DMS153 (cell line): ENCODE data around the gene EP300.
"Not testable (repeated sequence)": the region's sequence is repeated elsewhere in the genome, so short reads cannot be mapped to it uniquely, and the experiment has no call there.

Experiments used
- DNase-seq: peaks from one replicate; lab custom pipeline; 2025; lab: John Stamatoyannopoulos, UW

Gene EP300

DNA sequence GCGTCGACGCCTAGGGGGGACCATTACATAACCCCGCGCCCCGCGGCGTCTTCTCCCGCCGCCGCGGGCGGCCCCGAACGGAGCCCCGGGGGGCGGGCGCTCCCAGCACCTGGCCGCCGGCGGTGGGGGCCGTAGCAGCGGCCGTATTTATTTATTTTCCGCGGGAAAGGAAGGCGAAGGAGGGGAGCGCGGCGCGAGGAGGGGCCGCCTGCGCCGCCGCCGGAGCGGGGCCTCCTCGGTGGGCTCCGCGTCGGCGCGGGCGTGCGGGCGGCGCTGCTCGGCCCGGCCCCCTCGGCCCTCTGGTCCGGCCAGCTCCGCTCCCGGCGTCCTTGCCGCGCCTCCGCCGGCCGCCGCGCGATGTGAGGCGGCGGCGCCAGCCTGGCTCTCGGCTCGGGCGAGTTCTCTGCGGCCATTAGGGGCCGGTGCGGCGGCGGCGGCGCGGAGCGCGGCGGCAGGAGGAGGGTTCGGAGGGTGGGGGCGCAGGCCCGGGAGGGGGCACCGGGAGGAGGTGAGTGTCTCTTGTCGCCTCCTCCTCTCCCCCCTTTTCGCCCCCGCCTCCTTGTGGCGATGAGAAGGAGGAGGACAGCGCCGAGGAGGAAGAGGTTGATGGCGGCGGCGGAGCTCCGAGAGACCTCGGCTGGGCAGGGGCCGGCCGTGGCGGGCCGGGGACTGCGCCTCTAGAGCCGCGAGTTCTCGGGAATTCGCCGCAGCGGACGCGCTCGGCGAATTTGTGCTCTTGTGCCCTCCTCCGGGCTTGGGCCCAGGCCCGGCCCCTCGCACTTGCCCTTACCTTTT lies at the start of gene EP300:
TSS of gene EP300 (plus strand) at position 570 of the 795 bp plus-strand sequence. CDS start 413 bp downstream, outside the sequence.
- DNase-seq, result peak; percentile 49

DNA sequence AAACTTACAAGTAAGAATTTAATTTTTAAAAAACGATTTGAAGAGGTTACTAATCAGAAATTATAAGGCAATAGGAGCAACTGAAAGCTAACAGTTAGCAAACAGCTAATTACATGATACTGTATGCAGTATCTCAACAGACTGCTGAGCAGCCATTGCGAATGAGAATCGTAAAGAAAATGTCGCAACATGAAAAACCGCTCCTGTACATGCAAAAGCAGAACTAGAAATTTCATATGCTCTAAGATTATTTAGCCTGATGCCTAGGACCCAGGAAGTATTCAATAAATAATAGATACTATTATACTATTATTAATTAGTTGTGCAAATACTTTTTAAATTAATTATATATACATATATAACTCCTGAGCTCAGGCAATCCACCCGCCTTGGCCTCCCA lies 48.7 kb upstream of the EP300 start:
- no peak for DNase-seq

DNA sequence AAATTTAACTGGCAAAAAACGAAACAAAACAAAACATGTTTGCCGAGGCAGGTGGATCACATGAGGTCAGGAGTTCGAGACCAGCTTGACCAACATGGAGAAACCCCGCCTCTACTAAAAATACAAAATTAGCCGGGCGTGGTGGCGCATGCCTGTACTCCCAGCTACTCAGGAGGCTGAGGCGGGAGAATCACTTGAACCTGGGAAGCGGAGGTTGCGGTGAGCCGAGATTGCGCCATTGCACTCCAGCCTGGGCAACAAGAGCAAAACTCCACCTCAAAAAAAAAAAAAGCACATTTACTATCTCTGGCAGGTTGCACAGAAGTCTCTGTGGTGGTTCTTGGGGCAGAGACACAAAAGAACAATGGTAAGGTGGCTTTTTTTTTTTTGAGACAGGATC lies 46.8 kb upstream of the EP300 start:
- not testable (repeated sequence) for DNase-seq

DNA sequence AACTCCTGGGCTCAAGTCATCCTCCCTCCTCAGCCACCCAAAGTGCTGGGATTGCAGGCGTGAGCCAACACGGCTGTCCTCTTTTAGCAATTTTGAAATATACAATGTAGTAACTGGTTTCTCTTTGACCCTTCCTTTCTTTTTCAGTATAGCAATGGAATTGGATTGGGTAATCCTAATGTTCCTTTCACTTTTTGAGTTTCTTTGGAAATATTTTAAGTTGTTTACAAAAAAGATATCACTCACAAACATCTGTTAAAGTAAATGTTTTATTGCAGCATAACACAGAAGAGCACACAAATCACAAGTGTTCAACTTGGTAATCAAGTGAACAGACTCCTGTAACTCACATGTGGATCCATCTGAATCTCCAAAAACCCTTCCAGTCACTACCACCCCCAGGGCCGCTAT lies 44.6 kb upstream of the EP300 start:
- DNase-seq, result no peak

DNA sequence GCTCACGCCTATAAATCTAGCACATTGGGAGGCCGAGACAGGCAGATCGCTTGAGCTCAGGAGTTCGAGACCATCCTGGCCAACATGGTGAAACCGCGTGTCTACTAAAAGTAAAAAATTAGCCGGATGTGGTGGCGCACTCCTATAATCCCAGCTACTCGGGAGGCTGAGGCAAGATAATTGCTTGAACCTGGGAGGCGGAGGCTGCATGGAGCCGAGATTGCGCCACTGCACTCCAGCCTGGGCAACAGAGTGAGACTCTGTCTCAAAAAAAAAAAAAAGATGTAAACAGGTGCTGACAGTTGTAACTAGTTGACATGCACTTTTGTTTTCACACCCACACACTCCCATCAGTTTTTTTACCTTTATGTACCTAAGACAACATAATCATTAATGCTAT lies 44.0 kb upstream of the EP300 start:
- DNase-seq, result not testable (repeated sequence)

DNA sequence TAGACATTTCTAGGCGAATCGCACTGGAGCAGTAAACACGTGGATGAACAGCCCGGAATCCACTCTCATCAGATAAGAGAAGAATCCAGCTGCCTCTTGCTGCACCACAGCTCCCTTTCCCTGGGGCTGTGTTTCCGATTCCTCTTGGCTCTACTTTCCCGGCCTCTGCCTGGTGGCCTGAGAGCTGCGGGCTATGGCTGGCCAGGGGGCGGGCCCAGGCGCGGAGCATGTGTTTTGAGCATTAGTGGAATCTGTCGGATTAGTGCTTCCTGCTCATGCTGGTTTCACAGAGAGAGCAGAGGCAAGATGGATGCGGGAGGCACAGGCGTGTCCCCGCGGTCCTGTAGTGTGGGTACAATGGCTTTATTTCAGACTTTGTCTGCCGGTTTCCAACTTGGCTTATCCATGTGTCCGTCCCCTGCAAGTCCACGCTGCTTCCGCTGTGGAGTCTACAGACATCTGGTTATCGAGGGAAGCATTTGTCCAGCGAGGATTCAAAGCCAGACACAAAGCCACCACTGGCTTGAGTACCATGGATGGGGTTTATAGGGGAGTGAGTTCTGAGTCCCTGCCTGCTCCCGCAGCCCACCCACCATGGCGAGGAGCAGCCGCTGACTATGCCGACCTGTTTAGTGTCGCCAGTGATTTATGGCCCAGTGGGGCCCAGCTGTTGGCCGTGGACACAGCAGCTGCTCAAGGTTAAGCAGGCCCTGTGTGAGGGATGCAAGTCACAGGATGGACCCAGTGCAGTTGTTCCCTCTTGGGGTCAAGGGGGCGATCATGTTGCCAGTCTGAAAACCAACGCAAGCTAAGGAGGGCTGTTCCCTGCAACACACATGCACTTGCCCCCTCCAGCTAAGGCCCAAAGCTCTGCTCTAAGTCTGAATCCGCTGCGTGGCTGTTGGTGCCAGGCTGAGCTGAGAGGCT lies 43.3 kb upstream of the EP300 start:
- peak; percentile 37 for DNase-seq

DNA sequence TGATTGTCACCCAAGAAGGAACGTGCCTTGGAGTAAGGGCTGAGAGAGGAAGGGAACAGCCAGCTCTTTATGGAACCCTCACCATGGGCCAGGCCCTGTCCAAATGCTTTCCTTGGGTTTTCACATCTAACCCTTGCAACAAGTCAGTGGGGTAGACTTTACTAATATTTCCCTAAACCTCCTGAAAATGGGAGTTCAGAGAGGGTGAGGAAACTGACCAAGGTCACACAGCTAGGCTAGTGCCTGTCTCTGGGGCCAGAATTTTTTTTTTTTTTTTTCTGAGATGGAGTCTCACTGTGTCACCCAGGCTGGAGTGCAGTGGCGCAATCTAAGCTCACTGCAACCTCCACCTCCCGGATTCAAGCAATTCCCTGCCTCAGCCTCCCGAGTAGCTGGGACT lies 42.6 kb upstream of the EP300 start:
- not testable (repeated sequence) for DNase-seq

DNA sequence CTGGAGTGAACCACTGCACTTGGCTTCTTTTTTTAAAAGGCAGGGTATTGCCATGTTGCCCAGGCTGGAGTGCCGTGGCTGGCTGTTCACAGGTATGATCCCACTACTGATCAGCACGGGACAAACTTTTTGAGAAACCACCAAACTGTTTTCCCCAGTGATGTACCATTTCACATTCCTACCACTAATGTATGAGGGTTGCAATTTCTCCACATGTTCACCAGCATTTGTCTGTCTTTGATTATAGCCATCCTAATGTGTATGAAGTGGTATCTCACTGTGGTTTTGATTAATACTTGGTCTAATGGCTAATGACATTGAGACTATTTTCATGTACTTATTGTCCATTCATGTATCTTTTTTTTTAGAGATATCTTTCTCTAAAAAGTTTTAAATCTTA lies 41.5 kb upstream of the EP300 start:
- DNase-seq, result no peak

DNA sequence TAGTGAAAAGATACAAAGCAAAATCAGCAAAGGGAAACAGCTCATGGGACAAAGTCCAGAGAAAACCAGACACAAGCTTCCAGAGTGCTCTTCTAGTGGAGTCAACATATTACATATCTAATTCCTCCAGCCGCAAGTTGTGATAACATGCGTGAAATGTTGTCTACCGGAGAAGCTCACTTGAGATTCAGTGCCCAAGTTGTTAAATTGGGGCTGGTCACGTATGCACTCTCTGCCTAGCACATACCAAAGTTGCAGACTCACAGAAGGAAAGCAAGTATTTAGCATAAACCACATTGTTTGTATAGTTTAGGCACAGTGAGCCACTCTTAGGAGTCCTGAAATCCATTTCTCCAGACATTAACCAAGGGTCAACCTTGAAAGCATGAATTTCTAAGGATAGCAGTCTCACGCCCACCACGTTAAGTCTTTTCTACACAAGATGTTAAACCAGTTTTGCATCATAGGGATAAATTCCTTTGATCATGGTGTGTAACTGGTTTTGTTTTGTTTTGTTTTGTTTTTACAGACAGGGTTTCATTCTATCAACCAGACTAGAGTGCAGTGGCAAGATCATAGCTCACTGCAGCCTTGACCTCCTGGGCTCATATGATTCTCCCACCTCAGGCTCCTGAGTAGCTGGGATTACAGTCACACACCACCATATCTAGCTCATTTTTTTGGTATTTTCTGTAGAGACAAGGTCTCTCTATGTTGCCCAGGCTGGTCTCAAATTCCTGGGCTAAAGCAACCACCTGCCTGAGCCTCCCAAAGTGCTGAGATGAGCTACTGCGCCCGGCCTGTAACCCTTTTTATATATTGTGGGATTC lies 39.5 kb upstream of the EP300 start:
- DNase-seq, result no peak

DNA sequence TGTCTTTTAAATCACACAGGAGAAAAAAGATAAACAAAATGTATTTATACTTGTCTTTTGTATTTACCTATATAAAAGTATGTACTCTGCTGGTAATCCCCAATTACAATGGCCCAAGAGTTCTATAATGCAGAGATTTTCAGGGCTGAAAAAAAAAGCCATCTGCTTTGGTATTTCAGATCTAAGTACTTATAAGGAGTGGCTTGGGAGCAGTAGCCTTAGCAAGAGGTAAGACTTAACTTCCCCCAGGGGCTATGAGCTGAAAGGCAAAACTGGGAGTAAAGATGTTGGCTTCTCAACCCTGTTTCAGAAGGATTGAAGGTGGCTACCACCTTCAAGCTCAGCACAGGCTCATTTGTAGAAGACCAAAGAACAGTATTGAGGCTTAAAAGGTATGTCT lies 35.3 kb upstream of the EP300 start:
- no peak for DNase-seq

DNA sequence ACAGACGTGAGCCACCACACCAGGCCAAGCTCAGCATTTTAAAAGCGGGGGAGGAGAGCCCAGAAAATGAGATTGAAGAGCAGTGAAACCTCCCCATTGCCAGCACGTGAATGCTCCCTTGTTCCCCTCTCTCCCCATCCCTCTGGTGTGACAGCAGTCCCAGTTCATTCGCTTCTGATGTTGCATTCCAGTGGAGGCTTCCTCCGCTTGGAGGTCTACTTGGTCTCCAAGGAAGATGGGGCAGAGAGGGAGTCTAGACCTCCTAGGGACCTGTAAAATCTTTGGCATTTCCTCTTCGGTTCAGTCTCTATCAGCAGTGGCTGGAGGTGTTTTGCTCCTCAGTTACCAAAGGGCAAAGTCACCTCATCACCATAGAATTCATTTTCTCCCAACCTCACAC lies 30.2 kb upstream of the EP300 start:
- no peak for DNase-seq

DNA sequence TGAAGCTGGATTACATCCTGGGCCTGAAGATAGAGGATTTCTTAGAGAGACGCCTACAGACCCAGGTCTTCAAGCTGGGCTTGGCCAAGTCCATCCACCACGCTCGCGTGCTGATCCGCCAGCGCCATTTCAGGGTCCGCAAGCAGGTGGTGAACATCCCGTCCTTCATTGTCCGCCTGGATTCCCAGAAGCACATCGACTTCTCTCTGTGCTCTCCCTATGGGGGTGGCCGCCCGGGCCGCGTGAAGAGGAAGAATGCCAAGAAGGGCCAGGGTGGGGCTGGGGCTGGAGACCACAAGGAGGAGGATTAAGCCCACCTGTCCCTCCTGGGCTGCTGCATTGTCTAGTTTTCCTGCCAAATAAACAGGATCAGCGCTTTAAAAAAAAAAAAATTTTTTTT lies 28.1 kb upstream of the EP300 start:
- not testable (repeated sequence) for DNase-seq

DNA sequence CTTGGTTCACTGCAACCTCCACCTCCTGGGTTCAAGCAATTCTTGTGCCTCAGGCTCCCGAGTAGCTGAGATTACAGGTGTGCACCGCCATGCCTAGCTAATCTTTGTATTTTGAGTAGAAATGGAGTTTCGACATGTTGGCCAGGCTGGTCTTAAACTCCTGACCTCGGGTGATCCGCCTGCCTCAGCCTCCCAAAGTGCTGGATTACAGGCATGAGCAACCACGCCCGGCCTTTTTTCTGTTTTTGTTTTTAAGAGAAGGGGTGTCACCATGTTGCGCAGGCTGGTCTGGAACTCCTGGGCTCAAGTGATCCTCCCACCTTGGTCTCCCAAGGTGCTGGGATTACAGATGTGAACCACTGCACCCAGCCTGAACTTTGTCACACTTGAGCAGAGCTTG lies 26.1 kb upstream of the EP300 start:
- not testable (repeated sequence) for DNase-seq

DNA sequence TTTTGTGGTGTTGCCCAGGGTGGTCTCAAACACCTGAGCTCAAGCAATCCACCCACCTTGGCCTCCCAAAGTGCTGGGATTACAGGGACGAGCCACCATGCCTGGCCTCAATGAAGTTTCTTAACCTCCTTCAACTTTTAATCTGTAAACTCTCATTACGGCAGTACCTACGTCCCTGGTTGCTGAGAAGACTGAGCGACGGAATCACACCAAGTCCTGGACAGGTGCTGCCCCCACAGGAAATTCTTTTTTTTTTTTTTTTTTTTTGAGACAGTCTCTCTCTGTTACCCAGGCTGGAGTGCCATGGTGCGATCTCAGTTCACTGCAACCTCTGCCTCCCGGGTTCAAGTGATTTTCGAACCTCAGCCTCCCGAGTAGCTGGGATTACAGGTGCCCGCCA lies 24.4 kb upstream of the EP300 start:
- not testable (repeated sequence) for DNase-seq

DNA sequence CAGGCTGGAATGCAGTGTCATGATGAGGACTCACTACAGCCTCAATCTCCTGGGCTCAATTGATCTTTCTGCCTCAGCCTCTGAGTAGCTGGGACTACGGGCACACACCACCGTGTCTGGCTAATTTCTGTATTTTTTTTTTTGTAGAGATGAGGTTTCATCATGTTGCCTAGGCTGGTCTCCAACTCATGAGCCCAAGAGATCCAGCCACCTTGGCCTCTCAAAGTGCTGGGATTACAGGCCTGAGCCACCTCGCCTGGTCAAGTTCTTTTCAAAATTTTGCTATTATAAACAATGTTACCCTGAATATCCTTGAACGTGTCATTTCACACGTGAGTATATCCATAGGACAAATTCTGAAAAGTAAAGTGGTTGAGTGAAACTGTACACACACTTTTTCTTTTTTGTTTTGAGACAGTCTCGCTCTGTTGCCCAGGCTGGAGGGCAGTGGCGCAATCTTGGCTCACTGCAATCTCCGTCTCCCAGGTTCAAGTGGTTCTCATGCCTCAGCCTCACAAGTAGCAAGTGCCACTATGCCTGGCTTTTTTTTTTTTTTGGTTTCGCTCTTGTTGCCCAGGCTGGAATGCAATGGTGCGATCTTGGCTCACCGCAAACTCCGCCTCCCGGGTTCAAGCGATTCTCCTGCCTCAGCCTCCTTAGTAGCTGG lies 21.6 kb upstream of the EP300 start:
- no peak for DNase-seq

DNA sequence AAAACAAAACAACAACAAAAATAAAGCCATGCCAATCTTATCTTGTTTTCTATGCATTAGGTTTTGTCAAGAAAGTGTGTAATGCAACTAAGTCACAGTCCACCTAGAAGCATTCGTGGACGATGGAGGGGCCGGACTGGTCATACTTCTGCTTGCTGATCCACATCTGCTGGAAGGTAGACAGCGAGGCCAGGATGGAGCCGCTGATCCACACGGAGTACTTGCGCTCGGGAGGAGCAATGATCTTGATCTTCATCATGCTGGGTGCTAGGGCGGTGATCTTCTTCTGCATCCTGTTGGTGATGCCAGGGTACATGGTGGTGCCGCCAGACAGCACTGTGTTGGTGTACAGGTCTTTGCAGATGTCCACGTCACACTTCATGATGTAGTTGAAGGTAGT lies 18.3 kb upstream of the EP300 start:
- DNase-seq, result no peak

DNA sequence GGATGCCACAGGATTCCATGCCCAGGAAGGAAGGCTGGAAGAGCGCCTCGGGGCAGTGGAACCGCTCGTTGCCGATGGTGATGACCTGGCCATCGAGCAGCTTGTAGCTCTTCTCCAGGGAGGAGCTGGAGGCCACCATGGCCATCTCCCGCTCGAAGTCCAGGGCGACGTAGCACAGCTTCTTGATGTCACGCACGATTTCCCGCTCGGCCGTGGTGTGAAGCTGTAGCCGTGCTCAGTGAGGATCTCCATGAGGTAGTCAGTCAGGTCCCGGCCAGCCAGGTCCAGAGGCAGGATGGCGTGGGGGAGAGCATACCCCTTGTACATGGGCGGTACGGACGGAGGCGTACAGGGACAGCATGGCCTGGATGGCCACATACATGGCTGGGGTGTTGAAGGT lies 17.9 kb upstream of the EP300 start:
- no peak for DNase-seq

DNA sequence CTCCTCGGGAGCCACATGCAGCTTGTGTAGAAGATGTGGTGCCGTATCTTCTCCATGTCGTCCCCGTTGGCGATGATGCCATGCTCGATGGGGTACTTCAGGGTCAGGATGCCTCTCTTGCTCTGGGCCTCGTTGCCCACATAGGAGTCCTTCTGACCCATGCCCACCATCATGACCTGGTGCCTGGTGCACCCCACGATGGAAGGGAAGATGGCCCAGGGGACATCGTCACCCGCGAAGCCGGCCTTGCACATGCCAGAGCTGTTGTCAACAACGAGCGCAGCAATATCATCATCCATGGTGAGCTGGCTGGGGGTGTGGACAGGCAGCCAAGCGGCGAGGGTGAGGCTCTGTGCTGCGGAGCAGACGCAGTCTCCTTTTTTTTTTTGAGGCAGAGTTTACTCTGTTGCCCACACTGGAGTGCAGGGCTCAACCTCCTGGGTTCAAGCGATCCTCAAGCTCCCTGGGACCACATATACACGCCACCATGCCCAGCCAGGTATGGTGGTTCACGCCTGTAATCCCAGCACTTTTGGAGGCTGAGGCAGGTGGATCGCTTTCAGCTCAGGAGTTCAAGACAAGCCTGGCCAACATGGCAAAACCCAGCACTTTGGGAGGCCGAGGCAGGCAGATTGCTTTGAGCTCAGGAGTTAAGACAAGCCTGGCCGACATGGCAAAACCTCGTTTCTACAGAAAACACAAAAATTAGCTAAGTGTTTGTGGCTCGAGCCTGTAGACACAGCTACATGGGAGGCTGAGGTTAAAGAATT lies 17.3 kb upstream of the EP300 start:
- no peak for DNase-seq

DNA sequence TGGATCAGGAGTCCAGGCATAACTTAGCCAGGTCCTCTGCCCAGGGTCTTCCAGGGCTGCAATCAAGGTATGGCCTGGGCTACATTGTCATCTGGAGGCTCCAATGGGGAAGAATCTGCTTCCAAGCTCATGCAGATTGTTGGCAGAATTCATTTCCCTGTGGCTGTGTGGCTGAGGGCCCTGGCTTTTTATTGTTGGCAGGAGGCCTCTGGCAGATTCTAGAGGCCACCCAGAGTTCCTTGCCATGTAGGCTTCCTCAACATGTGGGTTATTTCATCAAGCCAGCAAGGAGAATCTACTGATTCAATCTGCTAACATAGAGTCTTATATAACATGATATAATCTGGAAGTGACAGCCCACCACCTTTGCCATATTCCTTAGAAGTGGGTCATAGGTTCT lies 16.4 kb upstream of the EP300 start:
- no peak for DNase-seq

DNA sequence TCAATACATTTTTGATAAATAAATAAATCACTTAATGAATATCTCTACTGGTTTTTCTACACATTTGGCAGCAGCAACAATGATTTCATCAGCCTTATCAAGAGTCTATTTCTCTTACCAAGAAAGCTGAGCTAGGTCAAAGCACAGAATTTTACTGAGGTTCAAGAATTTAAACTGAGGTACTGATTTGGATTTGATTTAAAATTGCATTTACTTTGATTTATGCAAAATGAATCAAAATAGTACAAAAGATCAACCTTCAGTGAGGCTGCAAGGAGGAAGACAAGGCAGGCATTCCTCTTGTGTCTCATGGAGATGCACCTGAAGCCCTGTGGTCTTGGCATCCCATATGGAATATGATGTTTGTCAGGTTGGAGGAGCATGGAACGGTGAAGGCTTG lies 15.5 kb upstream of the EP300 start:
- DNase-seq, result no peak

DNA sequence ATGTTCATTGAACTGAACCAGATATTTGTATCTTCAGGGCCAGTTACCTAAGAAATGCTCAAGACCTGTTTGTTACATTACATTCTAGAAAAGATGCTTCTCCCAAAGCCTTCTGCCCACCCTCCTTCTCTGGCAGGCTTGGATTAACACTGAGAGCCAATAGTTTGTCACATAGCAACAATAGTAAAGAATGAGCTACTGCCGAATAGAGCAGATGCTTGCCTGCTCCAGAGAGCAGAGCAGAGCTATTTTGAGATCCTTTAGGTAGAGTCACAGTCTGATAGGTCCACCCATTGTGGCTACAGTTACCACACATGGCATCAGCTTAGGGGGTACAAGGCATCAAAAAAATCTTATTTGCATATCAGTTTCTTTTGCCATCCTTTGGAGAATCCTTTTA lies 13.5 kb upstream of the EP300 start:
- no peak for DNase-seq
